D341Med (cell line): ENCODE results near the gene DHFR.
A peak's percentile ranks its signal among the peaks of the same experiment; 100 is the strongest.
"Not testable (repeated sequence)": the region's sequence is repeated elsewhere in the genome, so short reads cannot be mapped to it uniquely, and the experiment has no call there.

Source experiments
- DNase-seq: peaks from one replicate; pipeline ENCODE4 v3.0.0; 2012; ENCODE audit warnings: low spot score

Gene DHFR

GRCh38 chr5:80654391-80655230 is at the start of gene DHFR, which contains the start of gene MSH3:
TSS of gene DHFR (minus strand) at chr5:80654983. CDS start at chr5:80654489, 494 bp downstream.
TSS of gene MSH3 (plus strand) at chr5:80654652. CDS start at chr5:80654728, 76 bp downstream.
- peak; percentile 97 for DNase-seq

DNA sequence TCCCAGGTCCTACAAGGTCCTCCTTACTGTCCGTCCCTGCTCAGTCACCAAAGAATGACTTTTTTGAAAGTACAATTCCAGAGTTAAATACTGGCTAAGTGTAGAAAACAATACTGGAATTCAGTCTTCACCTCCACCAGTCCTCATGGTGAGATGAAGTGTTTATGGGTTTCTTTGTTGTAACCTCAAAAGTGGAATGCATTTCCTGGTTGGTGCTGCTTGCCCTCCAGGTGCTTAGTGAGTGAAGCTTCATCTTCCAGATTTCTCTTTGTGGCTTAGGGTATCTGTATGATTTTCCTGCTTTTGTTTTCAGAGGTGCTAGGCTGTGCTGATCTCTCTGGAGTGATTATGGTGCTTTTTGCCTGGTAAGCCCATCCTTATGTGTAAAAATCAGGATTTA is 49.4 kb upstream of the DHFR start:
- no peak for DNase-seq

GRCh38 chr5:80703747-80704146 is 49.0 kb upstream of the DHFR start:
- no peak for DNase-seq

GRCh38 chr5:80703291-80703690 is 48.5 kb upstream of the DHFR start:
- DNase-seq: no peak

GRCh38 chr5:80701597-80701996 is 46.8 kb upstream of the DHFR start:
- DNase-seq: no peak

DNA sequence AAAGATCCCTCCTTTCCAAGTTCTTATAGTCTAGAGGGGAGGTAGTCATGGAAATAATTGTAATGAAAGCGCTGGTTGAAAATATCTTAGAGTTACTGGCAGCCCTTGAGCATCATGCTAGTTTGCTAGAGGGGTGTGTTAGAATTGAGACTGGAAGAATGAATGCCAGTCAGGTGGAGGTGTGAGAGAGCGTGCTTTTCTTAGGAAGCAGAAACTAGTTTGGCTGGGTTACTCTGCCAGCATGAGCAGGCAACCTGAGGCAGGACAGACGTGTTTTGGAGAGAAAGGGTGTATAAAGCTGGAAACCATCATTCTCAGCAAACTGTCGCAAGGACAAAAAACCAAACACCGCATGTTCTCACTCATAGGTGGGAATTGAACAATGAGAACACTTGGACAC is 43.6 kb upstream of the DHFR start:
- DNase-seq: no peak

GRCh38 chr5:80697100-80697499 is 42.3 kb upstream of the DHFR start:
- DNase-seq: no peak

DNA sequence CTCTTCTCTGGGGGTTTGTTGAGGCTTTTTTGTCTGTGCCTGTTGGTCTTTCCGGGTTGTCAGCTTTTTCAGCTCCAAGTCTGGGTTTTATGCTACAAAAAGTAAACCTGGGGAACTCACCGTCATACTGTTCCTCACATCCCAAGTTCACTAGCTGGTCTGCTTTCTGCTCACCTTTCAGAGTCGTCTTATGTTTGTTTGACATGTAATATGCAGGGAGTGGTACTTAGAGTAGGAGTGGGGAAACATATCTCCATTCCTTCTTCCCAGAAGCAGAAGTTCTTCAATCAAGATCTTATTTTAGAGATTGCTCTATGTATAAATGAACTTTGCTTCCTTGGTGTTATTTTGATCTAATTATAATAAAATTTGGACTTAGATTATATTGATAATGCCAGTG is 41.7 kb upstream of the DHFR start:
- no peak for DNase-seq

DNA sequence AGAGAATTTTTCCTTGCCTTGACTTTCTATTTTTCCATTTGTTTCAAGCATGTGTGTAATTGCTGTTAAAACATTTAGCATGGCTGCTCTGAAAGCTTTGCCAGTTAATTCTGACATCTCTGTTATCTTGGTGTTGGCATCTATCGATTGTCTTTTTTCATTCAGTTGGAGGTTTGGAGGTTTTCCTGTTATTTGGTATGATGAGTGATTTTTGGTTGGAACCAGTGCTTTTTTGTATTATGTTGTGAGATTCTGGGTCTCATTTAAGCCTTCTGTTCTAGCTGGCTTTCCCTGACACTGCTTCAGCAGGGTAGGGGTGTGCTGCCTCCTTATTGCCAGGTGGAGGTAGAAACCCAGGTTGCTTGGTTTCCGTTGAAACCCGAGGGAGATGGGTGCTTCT is 40.9 kb upstream of the DHFR start:
- no peak for DNase-seq

DNA sequence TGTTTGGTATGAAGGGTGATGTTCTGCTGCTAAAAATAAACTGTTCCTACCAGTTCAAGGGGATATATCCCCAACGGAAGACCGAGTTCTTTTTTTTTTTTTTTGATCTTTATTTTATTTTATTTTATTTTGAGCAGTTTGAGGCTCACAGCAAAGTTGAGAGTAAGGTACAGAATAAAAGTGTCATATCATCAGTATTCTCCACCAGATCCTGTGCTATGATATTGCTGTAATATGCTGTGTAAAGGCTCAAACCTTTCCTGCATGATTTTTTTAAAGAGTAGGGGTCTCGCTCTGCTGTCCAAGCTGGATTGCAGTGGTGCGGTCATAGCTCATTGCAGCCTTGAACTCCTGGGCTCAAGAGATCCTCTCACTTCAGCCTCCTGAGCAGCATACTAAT is 34.8 kb upstream of the DHFR start:
- no peak for DNase-seq

DNA sequence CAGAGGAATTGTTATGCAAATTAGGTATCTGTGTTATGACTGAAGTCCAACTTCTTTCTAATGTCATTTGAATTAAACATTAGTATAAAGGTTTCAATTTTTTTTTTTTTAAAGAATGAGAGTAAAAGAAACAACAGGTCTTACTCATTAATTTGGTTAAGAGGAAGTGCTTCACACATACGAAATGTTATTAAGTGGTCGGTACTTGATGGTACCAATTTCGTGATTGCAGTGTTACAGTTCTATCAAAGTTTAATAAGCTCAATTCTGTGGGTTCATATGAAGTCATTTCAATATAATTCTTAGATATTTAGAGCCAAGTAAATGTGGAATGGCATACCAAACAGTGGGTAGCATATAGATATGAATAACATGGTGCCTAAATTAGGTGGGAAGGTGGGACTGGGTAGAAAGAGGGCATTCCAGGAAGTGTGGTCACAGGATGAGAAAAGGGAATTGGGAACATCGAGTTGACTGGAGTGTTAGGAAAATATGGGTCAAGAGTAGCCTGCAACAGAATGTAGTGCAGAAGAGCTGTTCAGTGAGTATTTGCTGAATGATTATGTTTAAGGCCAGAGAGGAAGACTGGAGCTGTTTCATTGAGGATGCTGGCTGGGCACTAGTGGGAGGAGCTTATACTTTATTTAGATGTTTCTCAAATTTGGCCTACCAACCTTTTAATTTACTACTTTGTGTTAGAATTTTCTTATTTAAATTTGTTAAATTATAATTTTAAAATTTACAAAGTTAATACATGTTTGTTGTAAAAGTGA is 34.1 kb upstream of the DHFR start:
- no peak for DNase-seq

DNA sequence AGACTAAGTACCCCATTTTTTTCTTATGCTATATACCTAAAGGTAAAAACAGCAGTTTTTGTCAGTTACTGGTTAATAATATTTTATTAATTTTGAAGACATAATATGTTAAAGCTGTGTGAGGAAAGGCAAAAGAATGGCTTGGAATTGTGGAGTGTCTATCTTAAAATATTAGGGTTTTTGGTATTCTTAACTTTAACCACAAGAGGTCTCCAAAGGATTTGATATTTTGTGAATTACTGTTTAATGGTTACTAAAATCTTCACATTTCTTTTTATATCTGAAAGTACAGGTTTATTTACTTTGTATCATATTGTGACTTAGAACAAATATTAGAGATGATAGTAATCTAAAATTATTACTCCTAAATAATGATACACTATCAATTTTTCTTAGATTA is 32.0 kb upstream of the DHFR start:
- DNase-seq: no peak

- DNase-seq: no peak
These were observed 21.9 kb upstream of the DHFR start for GRCh38 chr5:80676706-80677105.

- DNase-seq: peak; percentile 61
These were observed 17.5 kb upstream of the DHFR start for GRCh38 chr5:80672140-80672736.

- no peak for DNase-seq
These were observed 13.5 kb upstream of the DHFR start for GRCh38 chr5:80668016-80668969.

DNA sequence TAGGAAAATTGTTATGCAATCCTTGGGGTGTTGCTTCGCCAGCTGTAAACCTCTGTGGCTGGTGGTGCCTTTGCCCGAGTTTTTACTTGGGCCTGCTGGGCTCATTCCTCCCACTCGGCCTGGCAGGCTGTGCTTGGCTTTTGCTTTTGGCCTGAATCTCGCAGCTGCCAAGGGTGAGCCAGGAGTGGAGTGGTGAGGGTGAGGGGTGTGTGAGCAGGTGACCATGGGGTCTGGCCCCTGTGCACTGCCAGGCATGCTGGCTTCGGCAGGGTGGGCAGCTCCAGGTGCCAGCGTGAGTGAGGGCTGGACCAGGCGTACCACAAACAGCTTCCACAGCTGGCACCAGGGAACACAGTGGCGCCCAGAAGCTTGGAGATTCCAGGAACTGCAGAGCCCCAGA is 12.6 kb upstream of the DHFR start:
- DNase-seq: no peak

DNA sequence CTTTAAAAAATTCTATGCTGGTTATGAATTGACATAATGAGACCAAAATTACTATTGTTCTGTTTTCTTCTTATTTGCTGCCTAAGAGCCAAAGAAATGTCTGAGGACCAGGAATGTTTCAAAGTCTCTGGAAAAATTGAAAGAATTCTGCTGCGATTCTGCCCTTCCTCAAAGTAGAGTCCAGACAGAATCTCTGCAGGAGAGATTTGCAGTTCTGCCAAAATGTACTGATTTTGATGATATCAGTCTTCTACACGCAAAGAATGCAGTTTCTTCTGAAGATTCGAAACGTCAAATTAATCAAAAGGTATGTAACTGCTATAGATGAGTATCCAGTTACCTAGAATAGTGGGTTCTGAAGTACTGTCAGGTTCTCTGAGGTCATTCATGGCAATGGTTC is 10.3 kb upstream of the DHFR start:
- no peak for DNase-seq

GRCh38 chr5:80662108-80662507 is 7.3 kb upstream of the DHFR start:
- DNase-seq: no peak

- not testable (repeated sequence) for DNase-seq
These were observed 5.9 kb upstream of the DHFR start for GRCh38 chr5:80660661-80661060.

DNA sequence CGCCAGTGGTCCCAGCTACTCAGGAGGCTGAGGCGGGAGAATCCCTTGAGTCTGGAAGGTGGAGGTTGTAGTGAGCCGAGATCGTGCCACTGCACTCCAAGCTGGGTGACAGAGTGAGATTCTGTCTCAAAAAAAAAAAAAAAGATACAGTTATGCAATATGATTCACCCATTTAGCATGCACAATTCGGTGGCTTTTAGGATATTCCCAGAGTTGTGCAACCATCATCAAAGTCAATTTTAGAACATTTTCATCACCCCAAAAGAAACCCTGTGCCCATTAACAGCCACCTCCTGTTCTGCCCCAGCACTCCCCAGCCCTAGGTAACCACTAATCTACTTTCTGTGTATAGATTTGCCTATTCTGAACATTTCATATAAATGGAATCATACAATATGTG is 4.3 kb upstream of the DHFR start:
- no peak for DNase-seq

DNA sequence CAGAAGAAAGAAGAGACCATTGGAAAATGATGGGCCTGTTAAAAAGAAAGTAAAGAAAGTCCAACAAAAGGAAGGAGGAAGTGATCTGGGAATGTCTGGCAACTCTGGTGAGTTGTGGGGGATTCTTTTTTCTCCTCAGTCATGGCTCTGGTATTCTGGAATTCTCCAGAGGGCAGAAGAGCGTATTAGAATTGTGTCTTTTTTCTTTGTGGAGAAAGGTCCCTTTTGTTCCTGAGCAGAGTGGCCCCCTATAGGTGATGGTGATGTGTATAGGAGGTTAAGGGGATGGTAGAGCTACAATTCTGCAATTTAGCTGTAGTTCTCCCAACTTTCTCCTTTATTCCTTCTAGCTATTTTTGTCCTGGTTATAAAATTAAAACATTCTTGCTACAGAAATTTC is 1.6 kb upstream of the DHFR start:
- no peak for DNase-seq
